Natural killer cell (primary cell): ENCODE measurements around the gene TMEM259. TPM values are rescaled to one million over a fixed set of nuclear protein-coding genes. Genes with fewer than 3 reads are reported as not detected.

Experiments
- ATAC-seq, 3 donors: fragments of 150-1000 bp in 2 of 3; fragments of 200-7000 bp in 1 of 3; cut with Tn5 transposase; 1 replicate in 1 of 3; 2 replicates in 2 of 3; pipeline ENCODE4 v1.10.0; 2021; ENCODE audit warnings: mild to moderate bottlenecking in 2 of 3, moderate library complexity in 2 of 3
- DNase-seq, 2 donors: peaks; one replicate each; pipeline versions ENCODE4 v3.0.0 to v3.0.0-alpha.2; 2013 to 2021; ENCODE audit warnings: mixed read lengths in 1 of 2
- H3K27ac ChIP-seq: one replicate; pipeline ENCODE4 v1.5.1; 2013; ENCODE audit warnings: mild to moderate bottlenecking, low read length
- H3K27me3 ChIP-seq: one replicate; pipeline ENCODE4 v1.6.1; 2013; ENCODE audit warnings: low read length; ENCODE audit not compliant: control insufficient read depth, insufficient read depth
- H3K36me3 ChIP-seq: one replicate; pipeline ENCODE4 v1.6.1; 2013; ENCODE audit warnings: low read length; ENCODE audit not compliant: control insufficient read depth, insufficient read depth
- H3K4me1 ChIP-seq: one replicate; pipeline ENCODE4 v1.6.1; 2013; ENCODE audit warnings: low read length; ENCODE audit not compliant: control insufficient read depth, insufficient read depth
- H3K4me3 ChIP-seq: one replicate; pipeline ENCODE4 v1.5.1; 2013; ENCODE audit warnings: low read length
- H3K9me3 ChIP-seq: one replicate; pipeline ENCODE4 v1.6.1; 2013; ENCODE audit warnings: low read length; ENCODE audit not compliant: control insufficient read depth, insufficient read depth
- H3K27ac Mint-ChIP-seq, 2 donors: one replicate each; pipeline ENCODE4 v1.8.0; 2022; ENCODE audit warnings: mild to moderate bottlenecking in 2 of 2, mixed read lengths in 2 of 2, moderate library complexity in 1 of 2
- H3K27me3 Mint-ChIP-seq, 2 donors: one replicate each; pipeline ENCODE4 v1.8.0; 2022; ENCODE audit warnings: low read depth in 2 of 2, mixed read lengths in 2 of 2
- H3K36me3 Mint-ChIP-seq: one replicate; pipeline ENCODE4 v1.8.0; 2022; ENCODE audit warnings: mixed read lengths
- H3K4me1 Mint-ChIP-seq, 2 donors: one replicate each; pipeline ENCODE4 v1.8.0; 2022; ENCODE audit warnings: mixed read lengths in 2 of 2
- H3K4me3 Mint-ChIP-seq: one replicate; pipeline ENCODE4 v1.8.0; 2022; ENCODE audit warnings: mild to moderate bottlenecking, moderate library complexity, mixed read lengths
- H3K9me3 Mint-ChIP-seq, 2 donors: one replicate each; pipeline ENCODE4 v1.8.0; 2022; ENCODE audit warnings: mixed read lengths in 2 of 2
- CTCF ChIP-seq: fragments of 200-600 bp; IDR thresholded peaks from one replicate; pipeline ENCODE4 v1.8.0; 2022; ENCODE audit warnings: antibody characterized with exemption
- WGBS: methylation state at CpG from one replicate; pipeline ENCODE4 v1.1.7; 2013; ENCODE audit warnings: missing lambda C conversion rate; ENCODE audit not compliant: insufficient coverage; 5-methylcytosine and 5-hydroxymethylcytosine counted together
- intact Hi-C: fragments of 100-400 bp; cut with micrococcal nuclease; formaldehyde crosslinking; loops from one replicate; pipeline ENCODE4 v1.14.2; 2022
- total RNA-seq, 4 donors: library from RNA; stranded (reverse); fragments of 120-200 nt in 1 of 4; gene quantifications; one replicate each; pipeline versions ENCODE4 v1.2.3 to v1.2.4, GENCODE V29; 2013 to 2022

The TMEM259 gene
- total RNA-seq, 3 donors from 2014 or later (not counting 1 experiment from before 2014, with no cell fraction given): 310 to 354 (median 317) TPM

- H3K4me1 Mint-ChIP-seq: peaks cover 22 to 53% of the 10 kb centered on the region in 2 donors
- H3K27me3 Mint-ChIP-seq: peaks cover 0 to 3% of the 10 kb centered on the region in 2 donors
- H3K9me3 Mint-ChIP-seq: no peaks in the 10 kb centered on the region
- Histone ChIP-seq H3K27me3 (no peaks in the 10 kb centered on the region), H3K36me3 (peaks cover 31% of the 10 kb centered on the region), H3K4me1 (peaks cover 61% of the 10 kb centered on the region), H3K4me3 (no peak overlapping the region), H3K27ac (no peak overlapping the region), H3K9me3 (no peaks in the 10 kb centered on the region)
- H3K27ac Mint-ChIP-seq: peak overlapping the region in 1 of 2 donors; percentile 84
- no peak for TF ChIP-seq CTCF
- no peaks in the 10 kb centered on the region for H3K36me3 Mint-ChIP-seq
- intact Hi-C loops: no loop called here
- DNase-seq (no peak), ATAC-seq (no peak)
- 84% methylated on average over 12 of the region's 12 CpGs for WGBS
- peak overlapping the region; percentile 45 for H3K4me3 Mint-ChIP-seq
Observed at GRCh38 chr19:1016647-1017114, 4.2 kb downstream of the TMEM259 start.

DNA sequence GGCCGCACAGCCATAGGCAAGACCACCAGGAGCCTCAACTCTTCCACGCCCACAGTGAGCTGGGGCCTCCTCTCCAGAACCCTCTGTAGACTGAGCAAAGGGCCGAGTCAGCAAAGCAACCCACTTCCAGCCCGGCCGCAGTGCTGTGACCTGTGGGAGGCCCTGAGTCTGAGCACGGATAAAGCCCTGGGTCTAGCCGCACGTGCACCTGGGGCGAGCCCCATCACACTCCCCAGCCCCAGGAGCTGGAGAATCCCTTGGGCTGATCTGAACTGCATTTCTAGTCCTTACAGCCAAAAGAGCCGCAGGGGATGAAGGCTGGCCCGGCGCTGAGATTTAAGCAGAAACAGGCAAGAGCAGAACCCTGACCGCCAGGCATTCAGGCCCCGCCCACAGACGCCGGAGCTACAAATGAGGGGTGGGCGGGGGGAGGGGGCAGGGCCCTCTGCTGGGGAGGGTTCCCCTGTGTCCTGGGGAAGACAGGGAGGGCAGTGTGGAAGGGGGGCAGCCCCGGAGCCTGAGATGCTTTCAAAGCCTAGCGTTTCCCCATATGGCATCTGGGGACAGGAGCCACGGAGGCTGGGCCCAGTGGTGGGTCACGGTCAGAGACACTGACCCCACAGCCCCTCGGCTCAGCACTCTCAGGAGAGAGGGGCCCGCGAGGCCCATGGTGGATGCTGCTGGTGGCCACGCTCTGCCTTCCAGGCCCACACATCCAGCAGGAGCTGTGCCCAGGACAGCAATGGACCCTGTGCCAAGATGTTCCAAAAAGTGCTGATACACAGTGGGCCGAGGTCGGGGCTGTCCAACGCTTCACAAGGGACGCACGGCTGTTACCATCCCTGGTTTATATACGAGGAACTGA lies 4.9 kb downstream of the TMEM259 start:
- Mint-ChIP-seq H3K27me3 (no peaks in the 10 kb centered on the region), H3K4me1 (peaks cover 15 to 46% of the 10 kb centered on the region in 2 donors), H3K27ac (peak overlapping the region in 1 of 2 donors; percentile 84), H3K4me3 (peak overlapping the region; percentile 9), H3K9me3 (no peaks in the 10 kb centered on the region), H3K36me3 (no peaks in the 10 kb centered on the region)
- ATAC-seq (no peak), DNase-seq (no peak)
- no peak overlapping the region for H3K4me3 ChIP-seq
- peaks cover 32% of the 10 kb centered on the region for H3K36me3 ChIP-seq
- no peaks in the 10 kb centered on the region for H3K27me3 ChIP-seq
- 87% methylated on average over 31 of the region's 31 CpGs for WGBS
- H3K27ac ChIP-seq: no peak overlapping the region
- TF ChIP-seq CTCF: no peak
- intact Hi-C loops: no loop called here
- H3K9me3 ChIP-seq: no peaks in the 10 kb centered on the region
- H3K4me1 ChIP-seq: peaks cover 54% of the 10 kb centered on the region

DNA sequence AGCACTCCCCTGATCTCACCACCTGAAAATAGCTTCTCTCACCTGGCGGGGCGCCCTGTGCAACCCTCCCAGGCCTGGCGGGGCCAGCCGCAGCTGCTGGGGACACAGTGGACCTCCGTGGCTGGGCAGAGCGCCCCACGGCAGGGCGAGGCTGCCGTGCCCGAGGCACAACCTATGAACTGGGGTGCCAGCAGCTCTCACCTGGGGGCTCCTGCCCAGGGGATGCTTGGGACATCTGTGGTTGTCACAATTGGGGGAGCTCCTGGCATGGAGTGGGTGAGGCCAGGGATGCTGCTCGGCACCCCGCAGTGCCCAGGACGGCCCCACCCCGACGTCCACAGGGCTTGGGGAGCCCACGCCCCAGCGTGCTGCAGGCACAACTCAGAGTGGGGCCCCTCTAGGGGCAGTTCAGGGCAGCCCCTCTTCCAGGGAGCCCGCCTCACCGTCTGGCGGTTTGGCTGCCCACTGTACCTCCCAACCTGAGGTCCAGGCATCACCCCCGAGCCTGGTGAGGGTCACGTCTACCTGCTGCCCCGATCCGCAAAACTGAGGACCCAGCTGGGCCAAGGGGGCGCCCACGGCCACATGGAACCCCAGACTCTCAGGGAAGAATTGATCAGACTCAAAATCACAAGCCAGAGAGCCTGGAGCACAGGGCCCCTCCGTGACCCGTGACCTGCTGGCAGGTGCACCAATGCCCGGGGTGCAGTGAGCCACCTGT lies 5.7 kb downstream of the TMEM259 start:
- Mint-ChIP-seq H3K4me1 (peaks cover 14 to 42% of the 10 kb centered on the region in 2 donors), H3K27ac (no peak overlapping the region), H3K9me3 (no peaks in the 10 kb centered on the region), H3K27me3 (no peaks in the 10 kb centered on the region), H3K36me3 (no peaks in the 10 kb centered on the region), H3K4me3 (no peak overlapping the region)
- ATAC-seq: no peak
- Histone ChIP-seq H3K27ac (no peak overlapping the region), H3K4me3 (no peak overlapping the region), H3K9me3 (no peaks in the 10 kb centered on the region), H3K27me3 (no peaks in the 10 kb centered on the region), H3K4me1 (peaks cover 50% of the 10 kb centered on the region), H3K36me3 (peaks cover 36% of the 10 kb centered on the region)
- WGBS: 93% methylated on average over 29 of the region's 29 CpGs
- intact Hi-C loops: no loop called here
- DNase-seq: no peak
- TF ChIP-seq CTCF: no peak
